ENCODE data around the gene GUCD1.

GRCh38 chr22:24567668-24568067 lies 12.7 kb upstream of the GUCD1 start:
- no peak for TF ChIP-seq POLR2A (IDR thresholded peaks at IDR 0.05; ENCODE audit: low read depth, low read length)
- TF ChIP-seq POLR2AphosphoS5 (IDR thresholded peaks at IDR 0.05; ENCODE audit: low read depth, low read length): no peak
